ENCODE measurements around the gene FHL2. TPM values are rescaled to one million over a fixed set of nuclear protein-coding genes. Genes with fewer than 3 reads are reported as not detected.

The FHL2 gene
- polyA plus RNA-seq, 1 donor (not counting 4 experiments of a cell fraction or from before 2014, with no cell fraction given): 132 TPM

DNA sequence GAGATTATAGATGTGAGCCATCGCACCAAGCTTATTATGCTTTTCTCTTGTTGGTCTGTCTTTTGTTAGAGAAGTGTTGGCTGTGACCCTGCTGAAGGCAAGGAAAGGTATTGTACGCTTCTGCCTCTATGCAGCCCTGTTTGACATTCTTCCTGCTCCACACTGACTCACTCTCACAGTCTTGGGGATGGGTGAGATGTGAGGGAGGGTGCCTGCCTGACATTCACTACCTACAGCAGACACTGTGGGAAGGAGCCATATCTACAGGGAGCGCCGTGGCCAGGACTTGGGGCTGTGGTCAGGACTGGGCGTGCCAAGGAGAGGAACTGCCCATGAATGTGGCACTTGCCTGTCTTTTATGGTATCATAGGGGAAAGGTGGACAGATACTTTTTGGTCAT, 43.9 kb upstream of the FHL2 start:
- no peaks in the 10 kb centered on the region for H3K79me2 ChIP-seq (ENCODE audit: control insufficient read depth, insufficient read depth, low read length)
- no peaks in the 10 kb centered on the region for H3K9me3 ChIP-seq (ENCODE audit: control insufficient read depth, low read depth, low read length)
- no peak overlapping the region for H3K4me3 ChIP-seq (ENCODE audit: control insufficient read depth in 2 of 3, extremely low read depth in 1 of 3, insufficient read depth in 2 of 3, low read depth in 1 of 3, low read length in 3 of 3)
- H3K27ac ChIP-seq (ENCODE audit: control insufficient read depth, insufficient read depth, low read length): no peak overlapping the region
- H3K9ac ChIP-seq (ENCODE audit: control insufficient read depth, extremely low read depth, insufficient read depth, low read length): no peak overlapping the region
- FAIRE-seq (no peak), DNase-seq (ENCODE audit: low read depth, low spot score) (no peak)
- H3K4me2 ChIP-seq (ENCODE audit: control insufficient read depth, extremely low read depth, insufficient read depth, low read depth, low read length): no peak overlapping the region
- dilution Hi-C loops (cut with MboI; ENCODE audit: extremely low pct_ligation_motif_present, low sequenced_read_pairs): no loop called here
- peaks cover 4% of the 10 kb centered on the region for H3K4me1 ChIP-seq (ENCODE audit: control insufficient read depth, extremely low read depth, insufficient read depth, low read length)
- H4K20me1 ChIP-seq (ENCODE audit: control insufficient read depth, extremely low read depth, insufficient read depth, low read length): no peaks in the 10 kb centered on the region
- TF ChIP-seq, protein P1, sequence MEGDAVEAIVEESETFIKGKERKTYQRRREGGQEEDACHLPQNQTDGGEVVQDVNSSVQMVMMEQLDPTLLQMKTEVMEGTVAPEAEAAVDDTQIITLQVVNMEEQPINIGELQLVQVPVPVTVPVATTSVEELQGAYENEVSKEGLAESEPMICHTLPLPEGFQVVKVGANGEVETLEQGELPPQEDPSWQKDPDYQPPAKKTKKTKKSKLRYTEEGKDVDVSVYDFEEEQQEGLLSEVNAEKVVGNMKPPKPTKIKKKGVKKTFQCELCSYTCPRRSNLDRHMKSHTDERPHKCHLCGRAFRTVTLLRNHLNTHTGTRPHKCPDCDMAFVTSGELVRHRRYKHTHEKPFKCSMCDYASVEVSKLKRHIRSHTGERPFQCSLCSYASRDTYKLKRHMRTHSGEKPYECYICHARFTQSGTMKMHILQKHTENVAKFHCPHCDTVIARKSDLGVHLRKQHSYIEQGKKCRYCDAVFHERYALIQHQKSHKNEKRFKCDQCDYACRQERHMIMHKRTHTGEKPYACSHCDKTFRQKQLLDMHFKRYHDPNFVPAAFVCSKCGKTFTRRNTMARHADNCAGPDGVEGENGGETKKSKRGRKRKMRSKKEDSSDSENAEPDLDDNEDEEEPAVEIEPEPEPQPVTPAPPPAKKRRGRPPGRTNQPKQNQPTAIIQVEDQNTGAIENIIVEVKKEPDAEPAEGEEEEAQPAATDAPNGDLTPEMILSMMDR (optimal IDR thresholded peaks at IDR 0.05 in 1 of 3, IDR thresholded peaks at IDR 0.05 in 1 of 3, conservative IDR thresholded peaks at IDR 0.05 in 1 of 3; ENCODE audit: extremely low read depth in 1 of 3, insufficient read depth in 2 of 3, low read length in 3 of 3): no peak
- TF ChIP-seq EZH2 (IDR thresholded peaks at IDR 0.05; ENCODE audit: low read length): no peak
- no peaks in the 10 kb centered on the region for H3K27me3 ChIP-seq (ENCODE audit: control insufficient read depth, extremely low read depth, insufficient read depth, low read length)
- H3K36me3 ChIP-seq (ENCODE audit: control insufficient read depth in 2 of 2, extremely low read depth in 1 of 2, insufficient read depth in 2 of 2, low read length in 2 of 2): no peaks in the 10 kb centered on the region
- no peaks in the 10 kb centered on the region for H3K9me1 ChIP-seq (ENCODE audit: control insufficient read depth, extremely low read depth, insufficient read depth, low read length)
- no peak overlapping the region for H2AFZ ChIP-seq (ENCODE audit: control insufficient read depth, low read length)

DNA sequence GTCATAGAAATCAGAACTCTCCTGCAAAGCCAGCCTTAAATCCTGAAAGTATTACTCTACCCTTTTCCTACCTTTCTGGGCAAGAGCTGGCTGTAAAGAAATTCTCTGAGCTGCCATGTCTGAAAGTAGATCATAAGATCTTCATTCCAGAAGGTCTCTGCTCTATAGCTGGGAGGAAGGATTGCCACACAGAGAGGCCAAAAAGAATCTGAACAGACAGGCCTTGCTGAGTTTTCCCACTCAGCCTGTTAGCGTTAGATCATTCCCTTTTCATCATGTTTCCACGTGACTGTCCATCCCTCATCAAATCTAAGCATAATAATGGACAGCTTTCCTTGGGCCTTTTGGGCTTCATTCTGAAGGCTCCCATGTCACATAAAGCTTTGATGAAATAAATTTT, 43.2 kb upstream of the FHL2 start:
- Histone ChIP-seq H3K27me3 (ENCODE audit: control insufficient read depth, extremely low read depth, insufficient read depth, low read length) (no peaks in the 10 kb centered on the region), H2AFZ (ENCODE audit: control insufficient read depth, low read length) (no peak overlapping the region), H3K27ac (ENCODE audit: control insufficient read depth, insufficient read depth, low read length) (no peak overlapping the region), H3K9ac (ENCODE audit: control insufficient read depth, extremely low read depth, insufficient read depth, low read length) (no peak overlapping the region), H3K4me1 (ENCODE audit: control insufficient read depth, extremely low read depth, insufficient read depth, low read length) (no peaks in the 10 kb centered on the region), H4K20me1 (ENCODE audit: control insufficient read depth, extremely low read depth, insufficient read depth, low read length) (no peaks in the 10 kb centered on the region), H3K79me2 (ENCODE audit: control insufficient read depth, insufficient read depth, low read length) (no peaks in the 10 kb centered on the region), H3K9me1 (ENCODE audit: control insufficient read depth, extremely low read depth, insufficient read depth, low read length) (no peaks in the 10 kb centered on the region), H3K36me3 (ENCODE audit: control insufficient read depth in 2 of 2, extremely low read depth in 1 of 2, insufficient read depth in 2 of 2, low read length in 2 of 2) (no peaks in the 10 kb centered on the region), H3K4me2 (ENCODE audit: control insufficient read depth, extremely low read depth, insufficient read depth, low read depth, low read length) (no peak overlapping the region), H3K4me3 (ENCODE audit: control insufficient read depth in 2 of 3, extremely low read depth in 1 of 3, insufficient read depth in 2 of 3, low read depth in 1 of 3, low read length in 3 of 3) (no peak overlapping the region), H3K9me3 (ENCODE audit: control insufficient read depth, low read depth, low read length) (no peaks in the 10 kb centered on the region)
- dilution Hi-C loops (cut with MboI; ENCODE audit: extremely low pct_ligation_motif_present, low sequenced_read_pairs): no loop called here
- no peak for FAIRE-seq
- TF ChIP-seq, protein P1 (optimal IDR thresholded peaks at IDR 0.05 in 1 of 3, IDR thresholded peaks at IDR 0.05 in 1 of 3, conservative IDR thresholded peaks at IDR 0.05 in 1 of 3; ENCODE audit: extremely low read depth in 1 of 3, insufficient read depth in 2 of 3, low read length in 3 of 3): no peak
- TF ChIP-seq EZH2 (IDR thresholded peaks at IDR 0.05; ENCODE audit: low read length): no peak
- no peak for DNase-seq (ENCODE audit: low read depth, low spot score)
